ENCODE results near the gene VHLL.
A peak's percentile ranks its signal among the peaks of the same experiment; 100 is the strongest.
"Not testable (repeated sequence)": the region's sequence is repeated elsewhere in the genome, so short reads cannot be mapped to it uniquely, and the experiment has no call there.

The VHLL gene

DNA sequence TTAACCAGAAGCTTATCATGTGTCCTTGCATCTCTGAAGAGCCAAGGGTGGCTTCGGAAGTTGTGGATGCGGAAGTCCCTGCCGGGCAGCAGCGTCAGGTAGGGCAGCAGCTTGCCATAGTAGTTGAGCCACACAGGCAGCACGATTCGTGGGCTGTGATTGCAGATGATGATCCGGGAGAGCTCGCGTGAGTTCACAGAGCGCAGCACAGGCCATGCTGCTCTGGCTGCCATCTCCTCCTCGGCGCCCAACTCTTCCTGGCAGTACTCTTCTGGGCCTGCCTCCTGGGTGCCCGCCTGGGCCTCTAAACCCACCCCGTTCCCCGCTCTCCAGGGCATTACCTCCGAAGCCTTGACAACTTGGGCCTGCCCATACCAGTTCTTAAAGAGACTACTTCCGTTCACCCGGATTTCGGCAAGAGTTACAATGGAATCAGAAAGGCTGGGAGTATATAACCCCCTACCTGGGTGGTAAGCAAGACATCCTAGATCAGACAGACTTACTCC, at the start of gene VHLL:
TSS of gene VHLL (minus strand) at position 456 of the 506 bp plus-strand sequence. CDS start at position 338, 118 bp downstream.
- DNase-seq (ENCODE audit: low read depth in 1 of 2, low spot score in 1 of 2): no peak

DNA sequence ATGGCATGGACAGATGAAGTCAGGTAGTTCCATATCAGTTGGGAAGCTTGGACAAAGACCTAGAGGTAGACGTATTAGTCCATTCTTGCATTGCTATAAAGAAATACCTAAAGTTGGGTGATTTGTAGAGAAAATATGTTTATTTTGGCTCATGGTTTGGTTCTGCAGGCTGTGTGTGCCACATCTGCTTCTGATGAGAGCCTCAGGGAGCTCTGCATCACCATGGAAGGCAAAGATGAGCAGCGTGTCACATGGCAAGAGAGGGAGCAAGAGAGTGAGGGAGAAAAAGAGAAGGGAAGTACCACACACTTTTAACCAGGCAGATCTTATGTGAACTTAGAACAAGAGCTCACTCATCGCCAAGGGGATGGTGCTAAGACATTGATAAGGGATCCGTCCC, 48.2 kb upstream of the VHLL start:
- DNase-seq (ENCODE audit: low read depth in 1 of 2, low spot score in 1 of 2): no peak

- no peak for DNase-seq (ENCODE audit: low read depth in 1 of 2, low spot score in 1 of 2)
Observed at GRCh38 chr1:156346636-156347035, 47.5 kb upstream of the VHLL start.

DNA sequence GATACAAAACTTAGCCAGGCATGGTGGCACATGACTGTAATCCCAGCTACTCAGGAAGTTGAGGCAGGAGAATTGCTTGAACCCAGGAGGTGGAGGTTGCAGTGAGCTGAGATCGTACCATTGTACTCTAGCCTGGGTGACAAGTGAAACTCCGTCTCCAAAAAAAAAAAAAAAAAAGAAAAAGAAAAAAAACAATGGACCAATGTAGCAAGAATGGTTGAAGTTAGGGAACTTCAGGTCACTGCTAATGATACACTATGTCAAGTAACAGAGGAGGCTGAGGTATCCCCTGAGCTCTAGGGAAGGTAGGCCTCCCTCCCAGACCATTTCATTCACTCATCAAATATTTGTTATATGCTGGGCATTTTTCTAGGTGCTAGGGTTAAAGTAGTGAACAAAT, 46.9 kb upstream of the VHLL start:
- DNase-seq (ENCODE audit: low read depth in 1 of 2, low spot score in 1 of 2): not testable (repeated sequence)

GRCh38 chr1:156344409-156344808, 45.3 kb upstream of the VHLL start:
- DNase-seq (ENCODE audit: low read depth in 1 of 2, low spot score in 1 of 2): no peak

DNA sequence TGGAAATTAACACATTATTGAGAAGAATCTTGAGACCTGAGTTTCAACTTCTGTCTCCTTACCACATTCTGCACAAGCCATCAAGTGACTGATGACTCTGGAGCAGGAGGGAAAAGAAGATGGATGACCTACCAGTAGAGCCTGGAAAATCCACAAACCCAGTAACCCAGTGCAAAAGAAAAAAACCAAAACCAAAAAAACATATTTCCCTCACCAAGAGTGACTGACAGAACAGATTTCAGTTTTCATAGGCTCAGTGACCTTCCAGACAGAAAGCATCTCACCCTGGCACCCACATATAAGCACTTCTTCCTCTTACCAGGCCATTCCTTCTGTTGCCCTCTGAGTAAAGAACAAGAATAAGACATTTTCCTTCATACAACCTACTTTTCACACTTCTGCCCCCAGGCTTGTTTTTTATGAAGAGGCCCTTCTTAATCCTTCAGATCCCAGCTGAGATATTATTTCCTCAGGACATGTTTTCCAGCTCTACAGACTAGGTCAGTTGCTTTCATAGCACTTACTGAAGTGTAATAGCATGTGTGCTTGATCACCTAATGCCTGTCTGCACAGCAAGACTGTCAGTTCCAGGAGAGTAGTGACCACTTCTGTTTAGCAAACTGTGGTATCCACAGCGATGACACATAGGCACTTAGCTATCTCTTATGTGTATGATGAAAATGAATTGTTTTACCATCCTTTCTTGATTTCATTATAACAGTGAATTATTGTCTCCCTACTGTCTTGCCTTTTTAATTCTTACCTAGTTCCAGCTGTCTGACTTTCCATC, 43.3 kb upstream of the VHLL start:
- DNase-seq (ENCODE audit: low read depth in 1 of 2, low spot score in 1 of 2): no peak

DNA sequence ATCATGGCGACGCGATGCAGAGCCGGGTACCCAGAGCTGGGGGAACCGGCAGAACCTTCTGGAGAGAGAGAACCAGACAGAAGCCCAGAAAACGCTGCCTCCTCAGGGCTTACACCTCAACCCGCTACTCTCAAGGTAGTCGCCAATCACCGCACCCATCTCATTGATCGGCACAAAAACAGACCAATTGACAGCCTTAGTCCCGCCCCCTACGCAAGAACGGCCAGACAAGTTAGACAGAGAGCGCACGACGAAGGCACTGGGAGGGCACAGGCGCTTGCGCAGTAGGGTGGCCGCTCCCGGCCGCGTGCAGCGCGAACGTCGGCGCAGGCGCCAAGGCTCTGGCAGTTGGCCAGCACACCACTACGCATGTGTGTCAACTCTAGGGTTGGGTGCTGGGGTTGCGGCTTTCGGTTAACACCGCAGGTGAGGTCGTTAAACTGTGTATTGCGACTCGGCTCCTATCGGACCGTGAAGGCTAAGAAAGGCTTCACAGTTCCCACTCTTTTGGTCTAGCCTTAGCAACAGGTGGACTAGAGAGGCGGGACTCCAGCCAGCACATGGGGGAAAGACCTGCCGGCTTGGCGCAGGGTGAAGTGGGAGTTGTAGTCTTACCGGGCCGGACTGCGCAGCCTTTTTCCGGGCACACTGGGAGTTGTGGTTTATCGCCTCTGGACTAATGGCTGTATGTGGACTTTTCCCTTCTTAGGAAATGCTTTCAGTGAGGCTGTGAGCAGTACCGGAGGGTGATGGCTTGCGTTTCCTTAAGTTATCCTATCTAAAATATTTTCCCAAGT, 39.3 kb upstream of the VHLL start, which contains the start of the genes CCT3 and TSACC:
TSS of gene CCT3 (minus strand) at position 113 of the 797 bp plus-strand sequence. CDS start at position 5, 108 bp downstream.
TSS of gene TSACC (plus strand) at position 347 of the 797 bp plus-strand sequence. CDS start 1,232 bp downstream, outside the sequence.
- DNase-seq (ENCODE audit: low read depth in 1 of 2, low spot score in 1 of 2): peak; percentile 98 to 99

- no peak for DNase-seq (ENCODE audit: low read depth in 1 of 2, low spot score in 1 of 2)
Observed at GRCh38 chr1:156337888-156338179, 38.7 kb upstream of the VHLL start.

GRCh38 chr1:156337052-156337887, 38.2 kb upstream of the VHLL start:
- DNase-seq (ENCODE audit: low read depth in 1 of 2, low spot score in 1 of 2): no peak

GRCh38 chr1:156336242-156336641, 37.1 kb upstream of the VHLL start:
- no peak for DNase-seq (ENCODE audit: low read depth in 1 of 2, low spot score in 1 of 2)

DNA sequence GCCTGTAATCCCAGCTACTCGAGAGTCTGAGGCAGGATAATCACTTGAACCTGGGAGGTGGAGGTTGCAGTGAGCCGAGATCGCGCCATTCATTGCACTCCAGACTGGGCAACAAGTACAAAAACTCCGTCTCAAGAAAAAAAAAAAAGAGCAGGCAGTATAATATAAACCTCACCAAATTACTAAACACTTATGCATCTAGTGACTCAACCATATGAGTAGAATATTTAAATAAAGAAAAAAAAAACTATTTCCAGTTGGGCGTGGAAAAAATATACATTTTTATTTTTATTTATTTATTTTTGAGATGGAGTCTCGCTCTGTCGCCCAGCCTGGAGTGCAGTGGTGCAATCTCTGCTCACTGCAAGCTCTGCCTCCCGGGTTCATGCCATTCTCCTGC, 24.1 kb upstream of the VHLL start:
- not testable (repeated sequence) for DNase-seq (ENCODE audit: low read depth in 1 of 2, low spot score in 1 of 2)

GRCh38 chr1:156320560-156320959, 21.5 kb upstream of the VHLL start:
- no peak for DNase-seq (ENCODE audit: low read depth in 1 of 2, low spot score in 1 of 2)

DNA sequence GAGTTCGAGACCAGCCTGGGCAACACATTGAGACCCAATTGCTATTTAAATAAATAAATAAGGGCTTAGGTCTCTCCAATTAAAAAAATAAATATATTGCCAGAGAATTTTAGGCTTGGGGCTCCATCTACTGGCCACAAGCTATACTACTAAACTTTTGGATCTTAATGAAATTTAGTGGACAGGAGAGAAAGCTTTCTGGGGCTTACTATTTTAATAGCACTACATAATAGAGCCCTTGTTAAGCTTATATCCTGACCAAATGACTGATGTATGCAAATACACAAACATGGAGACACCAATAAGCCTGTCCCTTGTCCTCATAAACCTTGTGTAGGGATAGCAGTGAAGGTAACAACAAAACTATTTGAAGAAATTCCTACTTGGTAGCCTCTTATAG, 20.6 kb upstream of the VHLL start:
- DNase-seq (ENCODE audit: low read depth in 1 of 2, low spot score in 1 of 2): no peak

- no peak for DNase-seq (ENCODE audit: low read depth in 1 of 2, low spot score in 1 of 2)
Observed at GRCh38 chr1:156316909-156317308, 17.8 kb upstream of the VHLL start.

DNA sequence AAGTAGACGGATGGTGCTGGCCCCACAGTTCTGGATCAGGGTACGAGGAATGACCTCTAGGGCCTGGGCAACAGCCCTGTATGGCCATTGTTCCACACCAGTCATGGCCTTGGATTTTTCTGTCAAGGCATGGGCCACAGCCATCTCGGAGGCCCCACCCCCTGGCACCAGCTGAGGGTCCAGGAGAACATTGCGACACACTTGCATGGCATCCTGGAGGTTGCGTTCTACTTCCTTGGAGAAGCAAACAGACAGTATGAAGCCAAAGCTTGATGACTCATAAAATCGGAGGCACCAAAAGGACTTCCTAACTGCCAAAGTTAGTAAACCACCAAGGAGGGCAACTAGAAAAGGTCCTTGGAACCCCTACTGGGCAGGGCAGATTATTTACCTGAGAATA, 11.9 kb upstream of the VHLL start:
- DNase-seq (ENCODE audit: low read depth in 1 of 2, low spot score in 1 of 2): no peak

DNA sequence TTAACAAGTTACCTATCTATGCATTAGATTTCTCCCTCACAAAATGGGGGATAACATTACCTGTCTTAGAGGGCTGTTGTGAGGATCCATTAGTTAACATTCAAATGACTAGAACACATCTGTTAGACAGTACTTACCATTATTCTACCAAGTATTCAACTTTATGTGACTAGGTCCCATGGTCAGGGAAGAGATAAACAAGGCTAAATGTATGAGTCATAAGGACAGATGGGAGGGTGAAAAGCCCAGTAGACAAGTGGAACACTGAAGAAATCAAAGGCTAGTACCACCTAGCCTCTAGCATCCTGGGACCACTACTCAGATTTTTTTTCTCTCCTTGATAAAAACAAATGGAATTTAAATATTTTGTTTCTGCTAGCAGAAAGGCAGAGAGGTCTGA, 9.0 kb upstream of the VHLL start:
- no peak for DNase-seq (ENCODE audit: low read depth in 1 of 2, low spot score in 1 of 2)

GRCh38 chr1:156305215-156305614, 6.1 kb upstream of the VHLL start:
- no peak for DNase-seq (ENCODE audit: low read depth in 1 of 2, low spot score in 1 of 2)

DNA sequence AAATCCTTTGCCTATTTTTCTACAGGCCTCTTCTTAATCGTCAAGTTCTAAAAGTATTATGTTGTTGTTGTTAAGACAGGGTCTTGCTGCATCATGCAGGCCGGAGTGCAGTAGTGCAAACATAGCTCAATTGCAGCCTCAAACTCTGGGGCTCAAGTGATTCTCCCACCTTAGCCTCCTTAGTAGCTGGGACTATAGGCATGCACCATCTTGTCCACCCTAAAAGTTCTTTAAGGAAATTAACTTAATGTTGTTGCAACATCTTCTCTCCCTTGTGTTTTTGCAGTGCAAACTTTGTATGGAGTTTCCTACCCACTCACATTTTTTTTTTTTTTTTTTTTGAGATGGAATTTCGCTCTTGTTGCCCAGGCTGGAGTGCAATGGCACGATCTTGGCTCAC, 4.1 kb upstream of the VHLL start:
- DNase-seq (ENCODE audit: low read depth in 1 of 2, low spot score in 1 of 2): no peak

GRCh38 chr1:156295391-156295947, 3.6 kb downstream of the VHLL start, which contains the start of gene GLMP:
TSS of gene GLMP (minus strand) at chr1:156295679. CDS start at chr1:156295645, 34 bp downstream.
- peak; percentile 20 for DNase-seq (ENCODE audit: low read depth in 1 of 2, low spot score in 1 of 2)

DNA sequence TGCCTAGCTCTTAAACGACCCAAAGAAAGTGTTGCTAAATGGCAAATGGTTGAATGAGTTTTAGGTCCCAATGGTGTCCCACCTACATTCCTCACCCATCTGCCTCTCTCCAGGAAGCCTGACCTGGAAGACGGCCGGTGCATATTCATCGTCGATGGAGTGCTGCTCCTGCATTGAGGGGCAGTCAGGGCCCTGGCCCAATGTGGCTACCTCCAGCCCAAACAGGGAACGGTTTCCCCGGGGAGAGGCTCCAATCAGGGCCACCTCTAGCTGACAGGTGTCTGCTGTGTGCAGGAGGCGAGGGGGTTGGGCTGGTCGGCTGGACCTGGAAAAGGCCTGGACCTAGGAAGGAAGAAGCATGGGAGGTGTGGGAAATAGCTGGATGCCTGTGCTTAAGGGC, 5.2 kb downstream of the VHLL start:
- no peak for DNase-seq (ENCODE audit: low read depth in 1 of 2, low spot score in 1 of 2)

GRCh38 chr1:156293098-156293434, 6.0 kb downstream of the VHLL start:
- DNase-seq (ENCODE audit: low read depth in 1 of 2, low spot score in 1 of 2): no peak

Measured in activated T-helper 1 cell treated with anti-CD3 and anti-CD28 coated beads, Interleukin-2, amount 50 U/mL, for 16 hours (primary cell).